Head of caudate nucleus (tissue), 42 donors: ENCODE data around the gene INHBC.
"Not testable (repeated sequence)": the region's sequence is repeated elsewhere in the genome, so short reads cannot be mapped to it uniquely, and the experiment has no call there.

ENCODE experiments used
- DNase-seq, 42 donors: peaks; one replicate each; pipeline versions ENCODE4 v3.0.0 to v3.0.0-alpha.2; 2020 to 2021; ENCODE audit warnings: mixed read lengths in 7 of 42
- intact Hi-C: fragments of 100-400 bp; cut with DNase I; formaldehyde crosslinking; loops from one replicate; pipeline ENCODE4 v1.15.0; 2022

Gene INHBC

DNA sequence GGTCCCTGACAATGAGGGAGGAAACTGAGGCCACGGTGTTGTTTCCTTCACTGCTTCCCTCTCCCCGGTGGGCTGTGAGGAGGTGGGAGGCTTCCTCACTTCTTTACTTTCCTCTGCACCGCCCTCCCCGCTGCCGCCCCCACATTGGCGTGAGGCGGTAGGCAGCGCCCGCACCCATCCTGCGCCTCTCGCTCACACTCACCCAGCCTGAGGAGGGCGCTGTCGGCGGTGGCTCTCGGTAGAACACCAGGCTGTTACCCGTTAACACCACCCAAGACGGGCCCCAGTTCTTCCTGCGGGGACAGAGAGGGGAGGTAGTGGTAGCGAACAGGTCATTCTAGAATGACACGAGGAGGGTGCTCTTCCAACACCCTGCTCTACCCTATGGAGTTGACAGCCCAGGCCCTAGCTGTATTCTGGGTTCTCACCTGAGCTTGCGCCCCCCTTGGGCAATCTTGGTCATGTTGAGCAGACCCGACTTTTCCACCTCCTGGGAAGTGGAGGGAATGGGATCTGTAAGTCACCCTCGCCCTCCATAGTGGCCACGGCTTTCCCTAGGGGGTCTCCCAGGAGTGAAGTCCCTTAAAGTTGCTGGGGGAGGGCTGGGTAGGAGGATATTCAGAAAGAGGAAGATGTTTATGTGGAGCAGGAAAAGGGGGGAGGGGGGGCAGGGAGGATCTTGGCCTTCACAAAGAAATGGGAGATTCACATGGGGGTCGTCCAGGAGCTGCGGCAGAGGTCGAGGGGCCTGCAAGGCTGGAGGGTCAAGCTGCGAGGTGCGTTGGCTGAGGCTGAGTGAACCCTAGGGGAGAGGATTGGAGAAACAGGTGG, 41.8 kb downstream of the INHBC start:
- intact Hi-C loops, result no loop called here
- DNase-seq, result peak in 1 of 42 donors; percentile 6

DNA sequence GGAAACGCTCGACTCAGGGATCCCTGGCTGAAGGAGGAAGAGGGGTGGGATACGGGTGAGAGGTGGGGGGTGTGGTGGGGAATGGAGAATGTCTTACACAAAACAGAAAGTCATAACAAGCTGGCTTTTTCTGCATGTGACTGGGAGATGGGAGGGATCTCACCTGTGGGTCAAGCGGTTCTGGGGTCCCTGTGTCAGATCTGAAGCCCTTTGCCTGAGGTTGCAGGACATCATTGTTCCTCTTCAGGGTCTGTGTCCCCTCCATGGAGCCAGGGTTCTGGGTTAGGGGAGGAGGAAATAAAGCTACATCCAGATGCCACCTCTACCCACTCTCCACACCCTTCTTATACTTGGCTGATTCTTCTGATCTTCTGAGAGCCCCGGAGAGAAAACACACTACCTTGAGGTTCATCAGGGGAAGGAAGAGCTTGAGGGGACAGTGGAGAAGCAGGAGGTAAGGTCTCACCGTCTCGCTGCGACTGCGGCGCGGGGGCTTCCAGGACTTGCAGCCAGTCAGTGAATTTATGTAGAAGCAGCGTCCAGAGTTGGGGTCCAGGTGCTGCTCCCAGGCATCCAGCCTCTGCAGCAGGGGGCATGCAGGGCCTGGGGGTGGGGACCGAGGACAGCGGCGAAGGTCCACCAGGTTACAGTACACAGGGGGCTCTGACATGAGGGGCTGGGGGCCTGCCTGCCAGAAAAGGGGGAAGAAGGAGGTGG, 42.6 kb downstream of the INHBC start:
- DNase-seq, result no peak
- intact Hi-C loops, result no loop called here

DNA sequence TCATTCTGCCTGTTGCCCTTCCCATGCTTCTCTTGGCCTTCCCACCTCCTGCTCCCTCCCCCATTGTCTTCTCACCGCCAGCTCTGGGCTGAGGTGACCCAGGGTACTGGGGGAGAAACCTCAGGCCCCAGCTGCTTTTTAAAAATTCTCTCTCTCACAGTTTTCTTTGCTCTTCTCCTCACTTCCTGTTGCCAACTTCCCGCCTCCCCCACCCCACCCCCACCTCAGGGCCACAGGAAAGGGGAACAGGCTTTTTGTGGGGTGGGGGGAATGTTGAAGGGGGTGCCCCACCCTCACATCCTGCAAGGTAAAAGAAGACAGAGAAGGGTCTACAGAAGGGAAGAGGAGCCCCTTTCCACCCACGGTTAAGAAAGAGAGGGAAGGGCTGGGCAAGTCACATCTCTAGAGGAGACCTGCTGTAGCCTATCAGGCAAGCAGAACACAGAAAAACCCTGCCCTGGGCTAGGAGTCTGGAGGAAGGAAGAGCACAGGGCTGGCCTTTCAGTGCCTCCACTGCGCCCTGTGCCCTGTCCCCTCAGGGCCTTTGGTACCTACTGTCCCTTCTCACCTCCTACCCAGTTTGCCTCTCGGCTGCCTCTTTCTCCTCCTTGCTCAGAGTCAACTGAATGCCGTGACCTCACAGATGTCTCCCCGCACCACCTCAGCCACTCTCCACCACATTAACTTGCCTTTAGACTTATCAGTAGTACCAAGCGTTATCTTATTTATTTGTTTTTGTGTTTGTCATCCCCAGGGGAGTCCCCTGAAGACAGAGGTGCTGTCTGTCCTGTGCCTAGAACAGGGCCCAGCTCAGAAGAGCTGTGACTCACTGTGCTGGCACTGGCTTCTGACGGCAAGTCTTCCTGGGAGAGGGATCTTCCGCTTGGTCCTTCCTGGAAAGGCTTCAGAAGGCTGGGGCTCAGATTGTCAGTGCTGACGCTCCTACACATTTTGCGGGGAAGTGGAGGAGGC, 43.4 kb downstream of the INHBC start:
- DNase-seq, result no peak

DNA sequence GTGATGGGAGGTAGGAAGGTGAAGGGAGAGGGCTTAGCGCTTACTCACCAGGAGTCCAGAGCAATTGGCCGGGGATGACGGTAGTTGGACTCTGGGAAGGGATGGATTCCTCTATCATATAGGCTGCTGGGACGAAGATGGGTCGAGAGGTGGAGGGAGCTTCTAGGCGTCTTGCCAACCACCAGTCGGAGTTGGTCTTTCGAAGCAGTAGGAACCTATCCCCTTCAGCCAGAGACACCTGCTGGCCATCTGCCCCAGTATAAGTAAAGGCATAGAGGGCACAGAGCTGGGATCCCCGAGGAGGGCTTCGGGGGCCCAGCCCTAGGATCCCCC, 44.4 kb downstream of the INHBC start:
- DNase-seq, result no peak
- intact Hi-C loops, result no loop called here

More for the DNA sequence above, 43.4 kb downstream of the INHBC start:
- intact Hi-C loops, result no loop called here

- DNase-seq, result peak in 2 of 42 donors; percentile 10 to 24
Observed at GRCh38 chr12:57479376-57480115, 45.0 kb downstream of the INHBC start, which contains the start of gene ARHGAP9. Gene ARHGAP9 (minus strand): TSS chr12:57479866. CDS start chr12:57479406, 460 bp downstream.

GRCh38 chr12:57481671-57482070, 47.1 kb downstream of the INHBC start:
- no peak for DNase-seq
- intact Hi-C loops, result no loop called here

More at GRCh38 chr12:57479376-57480115, 45.0 kb downstream of the INHBC start, which contains the start of gene ARHGAP9:
- intact Hi-C loops, result no loop called here

DNA sequence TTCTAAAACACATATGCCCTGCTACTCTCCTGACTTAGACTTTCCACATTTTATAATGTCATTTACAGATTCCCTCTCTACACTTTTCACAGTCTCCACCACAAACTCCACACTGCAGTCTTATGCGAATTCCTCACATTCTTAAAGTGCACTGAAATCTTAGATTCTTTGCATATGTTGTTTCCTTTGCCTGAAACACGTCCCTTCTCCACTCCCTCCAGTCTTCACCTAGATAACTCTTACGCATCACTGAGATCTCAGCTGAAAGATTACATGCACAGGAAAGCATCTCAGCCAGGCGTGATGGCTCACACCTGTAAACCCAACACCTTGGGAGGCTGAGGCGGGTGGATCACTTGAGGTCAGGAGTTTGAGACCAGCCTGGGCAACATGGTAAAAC, 48.9 kb downstream of the INHBC start:
- DNase-seq, result no peak
- intact Hi-C loops, result no loop called here

DNA sequence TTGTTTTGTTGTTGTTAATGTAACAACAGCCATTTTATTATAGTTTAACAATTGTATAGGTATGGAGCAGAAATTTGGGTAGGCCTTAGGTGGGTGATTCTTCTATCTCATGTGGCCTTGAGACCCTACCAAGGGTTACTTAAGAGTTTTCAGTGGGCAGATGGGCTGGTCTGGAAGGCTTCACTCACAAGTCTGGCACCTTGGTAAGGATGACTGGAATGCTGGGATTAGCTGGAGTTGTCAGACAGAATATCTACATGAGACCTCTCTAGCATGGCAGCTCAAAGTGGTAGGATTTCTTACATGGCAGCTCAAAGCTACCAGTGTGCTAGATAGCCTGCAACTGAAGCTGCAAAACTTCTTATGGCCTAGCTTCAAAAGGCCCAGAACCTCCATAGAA, 51.1 kb downstream of the INHBC start:
- DNase-seq, result no peak
- intact Hi-C loops, result no loop called here

- peak in 2 of 42 donors; percentile 13 to 20 for DNase-seq
- intact Hi-C loops, result no loop called here
Observed at GRCh38 chr12:57487055-57487596, 52.5 kb downstream of the INHBC start.

DNA sequence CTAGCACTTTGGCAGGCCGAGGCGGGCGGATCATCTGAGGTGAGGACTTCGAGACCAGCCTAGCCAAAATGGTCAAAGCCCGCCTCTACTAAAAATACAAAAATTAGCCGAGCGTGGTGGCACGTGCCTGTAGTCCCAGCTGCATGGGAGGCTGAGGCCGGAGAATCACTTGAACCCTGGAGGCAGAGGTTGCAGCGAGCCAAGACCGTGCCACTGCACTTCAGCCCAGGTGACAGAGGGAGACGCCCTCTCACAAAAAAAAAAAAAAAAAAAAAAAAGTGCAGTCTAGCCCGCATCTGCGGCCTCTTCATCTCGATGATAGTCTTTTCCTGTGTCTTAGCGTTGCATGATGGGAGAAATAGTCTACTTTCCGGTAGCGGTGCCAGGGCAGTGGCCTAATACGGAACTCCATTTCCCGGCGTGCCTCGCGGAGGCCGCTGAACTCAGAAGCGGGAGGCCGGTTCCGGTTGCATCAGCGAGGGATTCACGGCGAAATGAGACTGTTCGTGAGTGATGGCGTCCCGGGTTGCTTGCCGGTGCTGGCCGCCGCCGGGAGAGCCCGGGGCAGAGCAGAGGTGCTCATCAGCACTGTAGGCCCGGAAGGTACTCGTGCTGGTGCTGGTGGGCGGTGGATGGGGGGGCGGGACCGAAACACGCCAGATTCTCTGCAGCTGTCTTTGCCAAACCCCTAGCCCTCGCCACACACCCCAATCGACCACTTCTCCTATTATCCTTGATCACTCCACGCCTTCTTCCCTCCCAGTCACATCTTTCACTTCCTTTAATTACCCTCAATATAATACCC, 53.2 kb downstream of the INHBC start, which contains the start of gene MARS1:
TSS of gene MARS1 (plus strand) at position 472 of the 805 bp plus-strand sequence. CDS start at position 495, 23 bp downstream.
- peak; percentile 92 to 99 (median 97) for DNase-seq
- intact Hi-C loops, result no loop called here

GRCh38 chr12:57488402-57489156, 54.0 kb downstream of the INHBC start:
- no peak for DNase-seq
- intact Hi-C loops, result no loop called here

DNA sequence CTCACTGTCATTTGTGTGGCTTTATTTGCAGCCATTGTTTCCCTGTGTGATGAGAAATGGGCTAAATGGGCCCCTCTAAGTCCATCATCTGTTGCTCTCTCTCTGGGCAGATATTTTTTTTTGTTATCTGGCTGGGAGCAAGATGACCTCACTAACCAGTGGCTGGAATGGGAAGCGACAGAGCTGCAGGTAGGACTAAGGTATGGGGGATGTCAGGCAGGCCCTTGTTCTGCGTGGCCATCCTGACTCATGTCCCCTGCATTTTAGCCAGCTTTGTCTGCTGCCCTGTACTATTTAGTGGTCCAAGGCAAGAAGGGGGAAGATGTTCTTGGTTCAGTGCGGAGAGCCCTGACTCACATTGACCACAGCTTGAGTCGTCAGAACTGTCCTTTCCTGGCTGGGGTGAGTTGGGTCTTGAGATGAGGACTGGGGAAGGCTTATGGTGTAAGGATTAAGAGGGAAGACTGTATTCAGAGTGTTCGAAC, 54.6 kb downstream of the INHBC start:
- intact Hi-C loops, result no loop called here
- no peak for DNase-seq

DNA sequence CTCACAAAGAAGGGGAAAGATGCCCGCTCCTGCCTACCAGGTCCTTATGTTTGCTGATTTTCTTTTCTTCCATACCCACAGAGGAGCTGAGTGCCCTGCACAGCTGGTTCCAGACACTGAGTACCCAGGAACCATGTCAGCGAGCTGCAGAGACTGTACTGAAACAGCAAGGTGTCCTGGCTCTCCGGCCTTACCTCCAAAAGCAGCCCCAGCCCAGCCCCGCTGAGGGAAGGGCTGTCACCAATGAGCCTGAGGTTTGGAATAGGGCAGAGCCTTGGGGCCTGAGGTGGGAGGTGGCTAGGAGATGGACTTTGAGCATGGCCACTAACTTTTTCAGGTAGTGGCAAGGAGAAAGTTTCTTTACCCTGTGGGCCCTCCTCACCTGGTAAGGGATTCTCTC, 55.5 kb downstream of the INHBC start:
- DNase-seq, result no peak
- intact Hi-C loops, result no loop called here

- DNase-seq, result peak in 5 of 42 donors; percentile 9 to 54 (median 43)
- intact Hi-C loops, result no loop called here
Observed at GRCh38 chr12:57491393-57492280, 57.1 kb downstream of the INHBC start.

DNA sequence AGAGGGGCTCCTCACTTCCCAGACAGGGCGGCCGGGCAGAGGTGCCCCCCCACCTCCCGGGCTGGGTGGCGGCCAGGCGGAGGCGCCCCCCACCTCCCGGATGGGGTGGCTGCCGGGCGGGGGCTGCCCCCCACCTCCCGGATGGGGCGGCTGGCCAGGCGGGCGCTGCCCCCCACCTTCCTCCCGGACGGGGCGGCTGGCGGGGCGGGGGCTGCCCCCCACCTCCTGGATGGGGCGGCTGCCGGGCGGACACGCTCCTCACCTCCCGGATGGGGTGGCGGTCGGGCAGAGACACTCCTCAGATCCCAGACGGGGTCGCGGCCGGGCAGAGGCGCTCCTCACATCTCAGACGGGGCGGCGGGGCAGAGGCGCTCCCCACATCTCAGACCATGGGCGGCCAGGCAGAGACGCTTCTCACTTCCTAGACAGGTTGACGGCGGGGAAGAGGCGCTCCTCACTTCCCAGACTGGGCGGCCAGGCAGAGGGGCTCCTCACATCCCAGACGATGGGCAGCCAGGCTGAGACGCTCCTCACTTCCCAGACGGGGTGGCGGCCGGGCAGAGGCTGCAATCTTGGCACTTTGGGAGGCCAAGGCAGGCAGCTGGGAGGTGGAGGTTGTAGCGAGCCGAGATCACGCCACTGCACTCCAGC, 60.6 kb downstream of the INHBC start:
- intact Hi-C loops, DNase-seq: not testable (repeated sequence)
